ENCODE measurements around the gene UGT1A8. TPM values are rescaled to one million over a fixed set of nuclear protein-coding genes. Genes with fewer than 3 reads are reported as not detected.

The UGT1A8 gene
- total and polyA plus RNA-seq, 7 donors: 1.8 to 8.8 (median 7.4) TPM; not detected in 4

- DNase-seq: no peak
- H3K4me1 ChIP-seq: no peaks in the 10 kb centered on the region
- H3K36me3 ChIP-seq: no peaks in the 10 kb centered on the region
- TF ChIP-seq EP300 (IDR thresholded peaks at IDR 0.05): no peak
- no peak for TF ChIP-seq POLR2AphosphoS5 (IDR thresholded peaks at IDR 0.05)
- TF ChIP-seq CTCF (IDR thresholded peaks at IDR 0.05): no peak
- TF ChIP-seq POLR2A (IDR thresholded peaks at IDR 0.05): no peak
- no peaks in the 10 kb centered on the region for H3K27me3 ChIP-seq
- intact Hi-C loops (cut with DNase I): no loop called here
- H3K9me3 ChIP-seq: no peaks in the 10 kb centered on the region
- 93 to 97% methylated on average over 44 of the region's 44 CpGs for WGBS, 2 donors
- no peak overlapping the region for H3K4me3 ChIP-seq
- H3K27ac ChIP-seq: no peak overlapping the region
Measured at GRCh38 chr2:233754872-233755611, 137.6 kb downstream of the UGT1A8 start.

- WGBS, 2 donors: 20 to 59% methylated on average over 7 of the region's 7 CpGs
- H3K36me3 ChIP-seq: no peaks in the 10 kb centered on the region
- no peak overlapping the region for H3K4me3 ChIP-seq
- intact Hi-C loops (cut with DNase I): no loop called here
- no peak overlapping the region for H3K27ac ChIP-seq
- no peaks in the 10 kb centered on the region for H3K27me3 ChIP-seq
- no peaks in the 10 kb centered on the region for H3K9me3 ChIP-seq
- no peak for DNase-seq
- H3K4me1 ChIP-seq: no peaks in the 10 kb centered on the region
- TF ChIP-seq POLR2AphosphoS5 (IDR thresholded peaks at IDR 0.05): no peak
- TF ChIP-seq EP300 (IDR thresholded peaks at IDR 0.05): no peak
- no peak for TF ChIP-seq CTCF (IDR thresholded peaks at IDR 0.05)
- no peak for TF ChIP-seq POLR2A (IDR thresholded peaks at IDR 0.05)
Measured at GRCh38 chr2:233756429-233757081, 139.1 kb downstream of the UGT1A8 start.

- no peak for TF ChIP-seq EP300 (IDR thresholded peaks at IDR 0.05)
- no peak for TF ChIP-seq POLR2A (IDR thresholded peaks at IDR 0.05)
- no peak for TF ChIP-seq CTCF (IDR thresholded peaks at IDR 0.05)
- no peak for TF ChIP-seq POLR2AphosphoS5 (IDR thresholded peaks at IDR 0.05)
Measured at GRCh38 chr2:233758141-233758540, 140.7 kb downstream of the UGT1A8 start.

GRCh38 chr2:233758849-233759248, 141.4 kb downstream of the UGT1A8 start:
- no peak for DNase-seq
- H3K4me3 ChIP-seq: no peak overlapping the region
- H3K36me3 ChIP-seq: no peaks in the 10 kb centered on the region
- TF ChIP-seq POLR2A (IDR thresholded peaks at IDR 0.05): no peak
- no peak for TF ChIP-seq EP300 (IDR thresholded peaks at IDR 0.05)
- no peak for TF ChIP-seq POLR2AphosphoS5 (IDR thresholded peaks at IDR 0.05)
- no peak for TF ChIP-seq CTCF (IDR thresholded peaks at IDR 0.05)
- no peaks in the 10 kb centered on the region for H3K27me3 ChIP-seq
- intact Hi-C loops (cut with DNase I): no loop called here
- WGBS, 2 donors: 51 to 86% methylated on average over 2 of the region's 2 CpGs
- no peaks in the 10 kb centered on the region for H3K9me3 ChIP-seq
- H3K27ac ChIP-seq: no peak overlapping the region
- H3K4me1 ChIP-seq: no peaks in the 10 kb centered on the region

More at GRCh38 chr2:233758141-233758540, 140.7 kb downstream of the UGT1A8 start:
- intact Hi-C loops (cut with DNase I): no loop called here
- H3K27me3 ChIP-seq: no peaks in the 10 kb centered on the region
- DNase-seq: no peak
- no peak overlapping the region for H3K27ac ChIP-seq
- H3K36me3 ChIP-seq: no peaks in the 10 kb centered on the region
- no peak overlapping the region for H3K4me3 ChIP-seq
- no peaks in the 10 kb centered on the region for H3K4me1 ChIP-seq
- H3K9me3 ChIP-seq: no peaks in the 10 kb centered on the region

Data from sigmoid colon (tissue), 7 donors.